Testis (tissue), 3 donors: ENCODE data around the gene VEGFA. TPM values are rescaled to one million over a fixed set of nuclear protein-coding genes. Genes with fewer than 3 reads are reported as not detected.

Experiments used
- DNase-seq: peaks from one replicate; pipeline ENCODE4 v3.0.0-alpha.2; 2019
- H3K27ac ChIP-seq, 2 donors: fragments of 200-600 bp; sonication (generic); one replicate each; pipeline ENCODE4 v1.5.1; 2019
- H3K27me3 ChIP-seq: fragments of 200-600 bp; sonication (generic); one replicate; pipeline ENCODE4 v1.5.1; 2019
- H3K36me3 ChIP-seq: fragments of 200-600 bp; sonication (generic); one replicate; pipeline ENCODE4 v1.5.1; 2017; ENCODE audit warnings: low read depth; ENCODE audit errors: missing control alignments
- H3K4me1 ChIP-seq: fragments of 200-600 bp; sonication (generic); one replicate; pipeline ENCODE4 v1.5.1; 2019
- H3K4me3 ChIP-seq, 2 donors: fragments of 200-600 bp; sonication (generic); one replicate each; pipeline ENCODE4 v1.5.1; 2017 to 2019
- H3K9me3 ChIP-seq: fragments of 200-600 bp; sonication (generic); one replicate; pipeline ENCODE4 v1.5.1; 2017
- CTCF ChIP-seq, 3 experiments: fragments of 450-650 bp in 2 of 3; fragments of 200-600 bp in 1 of 3; sonication (generic) in 1 of 3; IDR thresholded peaks; one replicate each; pipeline ENCODE4 v1.5.1; 2016 to 2019; ENCODE audit warnings: antibody characterized with exemption in 3 of 3, mild to moderate bottlenecking in 2 of 3, moderate library complexity in 1 of 3
- POLR2A ChIP-seq: fragments of 450-650 bp; IDR thresholded peaks from one replicate; pipeline ENCODE4 v1.6.1; 2017; ENCODE audit warnings: antibody characterized with exemption, mild to moderate bottlenecking, moderate library complexity
- WGBS, 2 donors: methylation state at CpG; one replicate each; pipeline ENCODE4 v1.1.5; 2018; 5-methylcytosine and 5-hydroxymethylcytosine counted together
- intact Hi-C: fragments of 100-400 bp; cut with DNase I; formaldehyde crosslinking; loops from one replicate; pipeline ENCODE4 v1.15.1; 2023; ENCODE audit warnings: low total_unique reads
- polyA plus RNA-seq: library from polyadenylated mRNA; stranded (reverse); fragments of 350-450 nt; fragmentation: Illumina TruSeq; extraction: RNeasy Lipid Tissue Mini Kit (QIAGEN cat#74804); gene quantifications from one replicate; pipeline ENCODE4 v1.2.3, GENCODE V29; 2014; ENCODE audit warnings: low read depth, low replicate concordance; ENCODE audit not compliant: insufficient read depth
- total RNA-seq, 2 donors: library from RNA; depleted of rRNA; stranded (reverse); fragments of >200 nt; gene quantifications; one replicate each; pipeline ENCODE4 v1.2.3, GENCODE V29; 2016

VEGFA gene
- total and polyA plus RNA-seq, 3 donors from 2014 or later = 6.1 to 15.2 (median 14.9) TPM

- Histone ChIP-seq H3K4me1 (no peaks in the 10 kb centered on the region), H3K27ac (no peak overlapping the region), H3K36me3 (no peaks in the 10 kb centered on the region), H3K27me3 (no peaks in the 10 kb centered on the region), H3K4me3 (no peak overlapping the region), H3K9me3 (no peaks in the 10 kb centered on the region)
- 86 to 88% methylated on average over 3 of the region's 3 CpGs for WGBS, 2 donors
- intact Hi-C loops = no loop called here
- TF ChIP-seq POLR2A = no peak
- no peak for TF ChIP-seq CTCF (IDR thresholded peaks at IDR 0.05)
- DNase-seq = no peak
These were observed 15.9 kb downstream of the VEGFA start for GRCh38 chr6:43785904-43786303.

- Histone ChIP-seq H3K36me3 (no peaks in the 10 kb centered on the region), H3K9me3 (no peaks in the 10 kb centered on the region), H3K4me1 (no peaks in the 10 kb centered on the region), H3K4me3 (no peak overlapping the region), H3K27ac (no peak overlapping the region), H3K27me3 (no peaks in the 10 kb centered on the region)
- WGBS, 2 donors = 58 to 73% methylated on average over 1 of the region's 1 CpG
- intact Hi-C loops = no loop called here
- no peak for DNase-seq
- no peak for TF ChIP-seq POLR2A
- no peak for TF ChIP-seq CTCF (IDR thresholded peaks at IDR 0.05)
These were observed 16.8 kb downstream of the VEGFA start for GRCh38 chr6:43786664-43787329.

GRCh38 chr6:43788301-43788700 is 18.3 kb downstream of the VEGFA start:
- no peak for TF ChIP-seq POLR2A
- TF ChIP-seq CTCF (IDR thresholded peaks at IDR 0.05) = no peak
- no peaks in the 10 kb centered on the region for H3K4me1 ChIP-seq
- no peak overlapping the region for H3K27ac ChIP-seq
- H3K9me3 ChIP-seq = no peaks in the 10 kb centered on the region
- no peak overlapping the region for H3K4me3 ChIP-seq
- H3K36me3 ChIP-seq = no peaks in the 10 kb centered on the region
- WGBS, 2 donors = 86 to 87% methylated on average over 5 of the region's 5 CpGs
- no peaks in the 10 kb centered on the region for H3K27me3 ChIP-seq
- DNase-seq = no peak
- intact Hi-C loops = no loop called here

GRCh38 chr6:43789447-43789846 is 19.4 kb downstream of the VEGFA start:
- no peak overlapping the region for H3K27ac ChIP-seq
- intact Hi-C loops = no loop called here
- TF ChIP-seq CTCF (IDR thresholded peaks at IDR 0.05) (no peak), POLR2A (no peak)

GRCh38 chr6:43790031-43790430 is 20.0 kb downstream of the VEGFA start:
- Histone ChIP-seq H3K9me3 (no peaks in the 10 kb centered on the region), H3K27ac (no peak overlapping the region), H3K4me1 (no peaks in the 10 kb centered on the region), H3K27me3 (no peaks in the 10 kb centered on the region), H3K36me3 (no peaks in the 10 kb centered on the region), H3K4me3 (no peak overlapping the region)
- DNase-seq = no peak
- 53 to 56% methylated on average over 5 of the region's 5 CpGs for WGBS, 2 donors
- TF ChIP-seq POLR2A (no peak), CTCF (IDR thresholded peaks at IDR 0.05) (no peak)
- intact Hi-C loops = no loop called here

More at GRCh38 chr6:43789447-43789846, 19.4 kb downstream of the VEGFA start:
- 88 to 93% methylated on average over 2 of the region's 2 CpGs for WGBS, 2 donors
- Histone ChIP-seq H3K36me3 (no peaks in the 10 kb centered on the region), H3K4me3 (no peak overlapping the region), H3K27me3 (no peaks in the 10 kb centered on the region), H3K4me1 (no peaks in the 10 kb centered on the region), H3K9me3 (no peaks in the 10 kb centered on the region)
- no peak for DNase-seq
